Astrocyte of the spinal cord (primary cell): ENCODE measurements around the gene PRKCA.
"Not testable (repeated sequence)": the region's sequence is repeated elsewhere in the genome, so short reads cannot be mapped to it uniquely, and the experiment has no call there.

Experiments used
- DNase-seq: peaks from one replicate; pipeline ENCODE4 v3.0.0; 2011; ENCODE audit warnings: low read depth, low spot score
- H3K4me3 ChIP-seq: 2 replicates; pipeline ENCODE4 v1.5.1; 2011; ENCODE audit warnings: low read depth, mild to moderate bottlenecking, low read length, moderate library complexity
- CTCF ChIP-seq: IDR thresholded peaks from 2 replicates; pipeline ENCODE4 v1.5.1; 2012; ENCODE audit warnings: low read depth, mild to moderate bottlenecking, low read length, inconsistent platforms
- in situ Hi-C: cut with HindIII; loops from 2 replicates; pipeline ENCODE4 v1.10.0; 2017; ENCODE audit warnings: low sequenced_read_pairs

PRKCA gene

GRCh38 chr17:66398617-66399016, 96.2 kb downstream of the PRKCA start:
- DNase-seq, result no peak
- in situ Hi-C loops, result no loop called here
- TF ChIP-seq CTCF, result no peak
- no peak overlapping the region for H3K4me3 ChIP-seq

DNA sequence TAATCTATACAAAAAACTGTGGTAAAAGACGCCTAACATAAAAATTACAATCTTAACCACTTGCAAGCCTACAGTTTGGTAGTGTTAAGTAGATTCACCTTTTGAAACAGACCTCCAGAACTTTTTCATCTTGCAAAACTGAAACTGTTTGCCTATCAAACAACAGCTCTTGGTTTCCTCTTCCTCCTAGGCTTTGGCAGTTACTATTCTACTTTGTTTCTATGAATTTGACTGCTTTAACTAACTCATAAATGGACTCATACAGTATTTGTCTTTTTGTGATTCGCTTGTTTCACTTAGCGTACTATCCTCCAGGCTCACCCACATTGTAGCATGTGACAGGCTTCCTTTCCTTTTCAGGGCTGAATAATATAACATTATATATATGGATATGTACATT, 97.0 kb downstream of the PRKCA start:
- DNase-seq, result no peak
- no peak for TF ChIP-seq CTCF
- in situ Hi-C loops, result no loop called here
- H3K4me3 ChIP-seq, result no peak overlapping the region

- DNase-seq, in situ Hi-C loops, H3K4me3 ChIP-seq: not testable (repeated sequence)
These were observed 97.8 kb downstream of the PRKCA start for GRCh38 chr17:66400041-66400688.

DNA sequence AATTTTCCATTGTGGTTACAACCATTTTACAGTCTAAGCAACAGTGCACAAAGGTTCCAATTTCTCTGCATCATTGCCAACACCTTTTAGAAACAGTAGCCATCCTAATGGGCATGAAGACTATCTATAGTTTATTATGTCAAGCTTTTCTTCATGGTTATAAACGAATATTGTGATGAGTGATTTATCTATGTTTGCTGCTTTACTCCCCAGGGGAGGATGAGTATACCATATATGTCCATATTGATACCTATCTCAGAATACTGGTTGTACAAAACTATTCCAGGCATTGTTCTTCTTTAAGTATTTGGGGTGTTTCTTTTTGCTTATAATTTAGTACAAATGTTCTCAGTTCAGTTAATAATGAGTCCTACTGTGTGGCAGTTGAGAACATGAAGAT, 98.3 kb downstream of the PRKCA start:
- in situ Hi-C loops, result no loop called here
- no peak for DNase-seq
- no peak for TF ChIP-seq CTCF
- H3K4me3 ChIP-seq, result no peak overlapping the region

- in situ Hi-C loops, result no loop called here
- TF ChIP-seq CTCF, result no peak
- no peak for DNase-seq
- no peak overlapping the region for H3K4me3 ChIP-seq
These were observed 99.0 kb downstream of the PRKCA start for GRCh38 chr17:66401364-66401763.

- in situ Hi-C loops, result no loop called here
- no peak for TF ChIP-seq CTCF
- DNase-seq, result no peak
- H3K4me3 ChIP-seq, result no peak overlapping the region
These were observed 101.6 kb downstream of the PRKCA start for GRCh38 chr17:66403846-66404556.
